Parathyroid adenoma (tissue), 2 donors: ENCODE results near the gene HNRNPM.
"Not testable (repeated sequence)": the region's sequence is repeated elsewhere in the genome, so short reads cannot be mapped to it uniquely, and the experiment has no call there.

ENCODE experiments used
- H2AFZ ChIP-seq: fragments of 300-600 bp; sonication (generic); one replicate; pipeline ENCODE4 v1.7.0; 2017; ENCODE audit warnings: antibody characterized with exemption, mild to moderate bottlenecking
- H3K27ac ChIP-seq: fragments of 300-600 bp; sonication (generic); one replicate; pipeline ENCODE4 v1.7.0; 2017
- H3K27me3 ChIP-seq: fragments of 300-600 bp; sonication (generic); one replicate; pipeline ENCODE4 v1.7.0; 2017; ENCODE audit warnings: low read length; ENCODE audit not compliant: control insufficient read depth, insufficient read depth
- H3K36me3 ChIP-seq: fragments of 300-600 bp; sonication (generic); one replicate; pipeline ENCODE4 v1.7.0; 2017; ENCODE audit warnings: low read length; ENCODE audit not compliant: control insufficient read depth, insufficient read depth
- H3K4me1 ChIP-seq: fragments of 300-600 bp; sonication (generic); one replicate; pipeline ENCODE4 v1.7.0; 2017; ENCODE audit warnings: control low read depth
- H3K4me2 ChIP-seq: fragments of 300-600 bp; sonication (generic); one replicate; pipeline ENCODE4 v1.7.0; 2017; ENCODE audit warnings: low read length
- H3K4me3 ChIP-seq: fragments of 300-600 bp; sonication (generic); one replicate; pipeline ENCODE4 v1.7.0; 2017; ENCODE audit warnings: low read depth, low read length
- H3K79me2 ChIP-seq: fragments of 300-600 bp; sonication (generic); one replicate; pipeline ENCODE4 v1.7.0; 2017; ENCODE audit warnings: control low read depth
- H3K9ac ChIP-seq: fragments of 300-600 bp; sonication (generic); one replicate; pipeline ENCODE4 v1.7.0; 2017; ENCODE audit warnings: mild to moderate bottlenecking
- H3K9me3 ChIP-seq: fragments of 300-600 bp; sonication (generic); one replicate; pipeline ENCODE4 v1.7.0; 2017; ENCODE audit warnings: low read length; ENCODE audit not compliant: control insufficient read depth
- TF ChIP-seq, protein P1 (sequence below): fragments of 300-600 bp; sonication (generic); IDR thresholded peaks from one replicate; pipeline ENCODE4 v1.7.0; 2017; ENCODE audit warnings: antibody characterized with exemption, mild to moderate bottlenecking
- donor health status: primary hyperparathyroidism.

HNRNPM gene

GRCh38 chr19:8403098-8403819 lies 41.5 kb upstream of the HNRNPM start:
- no peak overlapping the region for H3K27ac ChIP-seq

DNA sequence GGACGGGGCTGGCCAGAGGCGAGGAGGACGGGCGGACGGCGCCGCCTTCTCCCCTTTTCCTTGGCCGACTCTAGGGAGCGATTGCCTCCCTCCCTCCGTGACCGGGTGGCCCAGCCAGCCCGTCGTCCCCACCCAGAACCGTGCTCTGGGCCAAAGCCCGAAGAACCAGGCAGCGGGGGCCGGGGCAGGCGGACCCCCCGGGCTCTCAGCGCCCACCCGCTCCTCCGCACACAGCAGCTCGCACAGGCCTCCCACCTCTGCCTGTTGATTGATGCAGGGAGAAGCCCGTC lies 41.0 kb upstream of the HNRNPM start:
- H3K36me3 ChIP-seq: no peaks in the 10 kb centered on the region
- H3K4me3 ChIP-seq: no peak overlapping the region
- no peaks in the 10 kb centered on the region for H3K9me3 ChIP-seq
- peaks cover 11% of the 10 kb centered on the region for H3K79me2 ChIP-seq
- H3K9ac ChIP-seq: no peak overlapping the region
- TF ChIP-seq, protein P1, sequence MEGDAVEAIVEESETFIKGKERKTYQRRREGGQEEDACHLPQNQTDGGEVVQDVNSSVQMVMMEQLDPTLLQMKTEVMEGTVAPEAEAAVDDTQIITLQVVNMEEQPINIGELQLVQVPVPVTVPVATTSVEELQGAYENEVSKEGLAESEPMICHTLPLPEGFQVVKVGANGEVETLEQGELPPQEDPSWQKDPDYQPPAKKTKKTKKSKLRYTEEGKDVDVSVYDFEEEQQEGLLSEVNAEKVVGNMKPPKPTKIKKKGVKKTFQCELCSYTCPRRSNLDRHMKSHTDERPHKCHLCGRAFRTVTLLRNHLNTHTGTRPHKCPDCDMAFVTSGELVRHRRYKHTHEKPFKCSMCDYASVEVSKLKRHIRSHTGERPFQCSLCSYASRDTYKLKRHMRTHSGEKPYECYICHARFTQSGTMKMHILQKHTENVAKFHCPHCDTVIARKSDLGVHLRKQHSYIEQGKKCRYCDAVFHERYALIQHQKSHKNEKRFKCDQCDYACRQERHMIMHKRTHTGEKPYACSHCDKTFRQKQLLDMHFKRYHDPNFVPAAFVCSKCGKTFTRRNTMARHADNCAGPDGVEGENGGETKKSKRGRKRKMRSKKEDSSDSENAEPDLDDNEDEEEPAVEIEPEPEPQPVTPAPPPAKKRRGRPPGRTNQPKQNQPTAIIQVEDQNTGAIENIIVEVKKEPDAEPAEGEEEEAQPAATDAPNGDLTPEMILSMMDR: no peak
- H3K27me3 ChIP-seq: no peaks in the 10 kb centered on the region
- no peak overlapping the region for H3K27ac ChIP-seq
- H3K4me1 ChIP-seq: no peaks in the 10 kb centered on the region
- H3K4me2 ChIP-seq: no peak overlapping the region
- no peak overlapping the region for H2AFZ ChIP-seq

More at GRCh38 chr19:8403098-8403819, 41.5 kb upstream of the HNRNPM start:
- Histone ChIP-seq H3K9me3 (no peaks in the 10 kb centered on the region), H3K27me3 (no peaks in the 10 kb centered on the region), H3K9ac (no peak overlapping the region), H3K4me3 (no peak overlapping the region), H3K4me2 (no peak overlapping the region), H3K36me3 (no peaks in the 10 kb centered on the region), H2AFZ (no peak overlapping the region), H3K4me1 (peaks cover 4% of the 10 kb centered on the region), H3K79me2 (peaks cover 11% of the 10 kb centered on the region)
- TF ChIP-seq, protein P1: no peak

- Histone ChIP-seq H3K27ac (no peak overlapping the region), H3K27me3 (no peaks in the 10 kb centered on the region), H3K4me1 (no peaks in the 10 kb centered on the region), H3K9ac (no peak overlapping the region), H3K4me3 (no peak overlapping the region), H3K36me3 (no peaks in the 10 kb centered on the region), H3K79me2 (peaks cover 5% of the 10 kb centered on the region), H3K4me2 (no peak overlapping the region), H3K9me3 (no peaks in the 10 kb centered on the region), H2AFZ (no peak overlapping the region)
- TF ChIP-seq, protein P1: no peak
These were observed 40.2 kb upstream of the HNRNPM start for GRCh38 chr19:8404391-8405151.

GRCh38 chr19:8410718-8411117 lies 34.1 kb upstream of the HNRNPM start:
- not testable (repeated sequence) for H3K79me2 ChIP-seq

DNA sequence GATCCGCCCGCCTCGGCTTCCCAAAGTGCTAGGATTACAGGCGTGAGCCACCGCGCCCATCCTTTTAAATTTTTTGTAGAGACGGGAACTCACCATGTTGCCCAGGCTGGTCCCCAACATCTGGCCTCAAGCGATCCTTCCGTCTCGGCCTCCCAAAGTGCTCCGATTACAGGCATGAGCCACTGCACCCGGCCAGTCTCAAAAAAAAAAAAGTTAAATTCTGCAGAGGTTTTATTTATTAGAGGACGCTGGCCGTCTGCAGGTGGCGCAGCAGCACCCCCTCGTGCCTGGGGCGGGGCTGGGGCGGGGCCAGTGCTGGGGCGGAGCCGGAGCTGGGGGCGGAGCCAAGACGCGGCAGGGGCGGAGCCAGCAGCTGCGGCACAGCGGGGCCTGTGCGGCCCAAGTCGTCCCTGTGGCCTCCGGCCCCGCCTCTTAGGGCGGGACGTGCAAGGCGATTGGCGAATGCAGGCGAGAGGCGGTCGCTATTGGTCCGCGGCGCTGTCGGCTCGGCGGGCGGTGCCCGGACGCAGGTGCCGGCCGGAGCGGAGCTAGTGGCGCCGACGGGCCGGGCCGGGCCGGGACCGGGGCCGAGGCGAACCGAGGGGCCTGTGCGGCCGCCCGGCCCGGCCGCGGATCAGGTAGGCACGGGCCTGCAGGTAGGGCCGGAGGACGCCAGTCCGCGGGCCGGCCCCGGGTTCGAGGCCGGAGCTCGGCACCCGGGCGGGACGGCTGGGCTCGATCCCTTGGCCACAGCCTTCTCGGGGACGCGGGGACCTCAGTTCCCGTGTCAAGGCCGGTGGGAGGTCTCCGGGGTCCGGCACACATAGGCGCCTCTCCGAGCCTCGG lies 31.8 kb upstream of the HNRNPM start, which contains the start of gene MARCHF2:
Gene MARCHF2 (plus strand): TSS at position 523 of the 846 bp plus-strand sequence. CDS start 8,536 bp downstream, outside the sequence.
- TF ChIP-seq, protein P1: peak; percentile 80
- Histone ChIP-seq H3K4me1 (no peaks in the 10 kb centered on the region), H3K9me3 (no peaks in the 10 kb centered on the region), H3K9ac (no peak within 1 kb of the TSS), H2AFZ (peak within 1 kb of the TSS; percentile 86), H3K4me2 (peak within 1 kb of the TSS; percentile 99), H3K27me3 (no peaks in the 10 kb centered on the region), H3K79me2 (no peaks in the 10 kb centered on the region), H3K4me3 (peak within 1 kb of the TSS; percentile 73), H3K27ac (no peak within 1 kb of the TSS), H3K36me3 (no peaks in the 10 kb centered on the region)

More at GRCh38 chr19:8410718-8411117, 34.1 kb upstream of the HNRNPM start:
- H3K27me3 ChIP-seq, H3K4me3 ChIP-seq, H3K4me1 ChIP-seq, H3K36me3 ChIP-seq, H3K9me3 ChIP-seq, H3K27ac ChIP-seq, H3K4me2 ChIP-seq, H3K9ac ChIP-seq, H2AFZ ChIP-seq: not testable (repeated sequence)
